Cardiac muscle cell (in vitro differentiated cells and primary cell): Measurements from ENCODE around the gene VASN. TPM values are rescaled to one million over a fixed set of nuclear protein-coding genes. Genes with fewer than 3 reads are reported as not detected.

Experiments
- DNase-seq, 2 donors: peaks; one replicate each; pipeline versions ENCODE4 v3.0.0 to v3.0.0-alpha.2; 2010 to 2017; ENCODE audit warnings: low read depth in 1 of 2, low spot score in 1 of 2
- H3K27ac ChIP-seq: fragments of 200-600 bp; sonication (generic); 2 replicates; pipeline ENCODE4 v1.5.1; 2016
- H3K27me3 ChIP-seq: fragments of 200-600 bp; sonication (generic); 2 replicates; pipeline ENCODE4 v1.6.0; 2016; ENCODE audit warnings: control low read depth
- H3K36me3 ChIP-seq: fragments of 200-600 bp; sonication (generic); 2 replicates; pipeline ENCODE4 v1.5.1; 2016; ENCODE audit warnings: control low read depth
- H3K4me1 ChIP-seq: fragments of 200-600 bp; sonication (generic); 2 replicates; pipeline ENCODE4 v1.8.1; 2017; ENCODE audit warnings: low read depth, mild to moderate bottlenecking, mixed run types
- H3K4me3 ChIP-seq: fragments of 200-600 bp; sonication (generic); 2 replicates; pipeline ENCODE4 v1.5.1; 2016; ENCODE audit warnings: mild to moderate bottlenecking
- H3K9me3 ChIP-seq: fragments of 200-600 bp; sonication (generic); 2 replicates; pipeline ENCODE4 v1.5.1; 2017; ENCODE audit warnings: low read depth, mild to moderate bottlenecking, control low read depth
- CTCF ChIP-seq: IDR thresholded peaks from 2 replicates; pipeline ENCODE4 v1.5.1; 2012; ENCODE audit warnings: low read depth, mild to moderate bottlenecking, low read length
- polyA plus RNA-seq: library from polyadenylated mRNA; unstranded; fragments of >200 nt; fragmentation: Nextera tagmentation; extraction: Ambion mirVana; gene quantifications from 2 replicates; pipeline ENCODE4 v1.2.1, GENCODE V29; 2016
- total RNA-seq: library from RNA; depleted of rRNA; stranded (reverse); fragments of >200 nt; gene quantifications from 2 replicates; pipeline ENCODE4 v1.2.3, GENCODE V29; 2016

VASN gene
- total RNA-seq = 23.3 and 33.3 TPM in 2 replicates
- polyA plus RNA-seq = 18.9 and 30.5 TPM in 2 replicates

- Histone ChIP-seq H3K27ac (peak within 1 kb of the TSS; percentile 89), H3K36me3 (no peaks in the 10 kb centered on the region), H3K27me3 (no peaks in the 10 kb centered on the region), H3K9me3 (no peaks in the 10 kb centered on the region), H3K4me3 (peak within 1 kb of the TSS; percentile 75), H3K4me1 (peaks cover 38% of the 10 kb centered on the region)
- peak; percentile 87 to 91 for DNase-seq
- TF ChIP-seq CTCF = no peak
These were observed at the start of gene VASN for GRCh38 chr16:4371357-4372000. TSS of gene VASN (plus strand) at chr16:4371848. CDS start at chr16:4380878, 9,030 bp downstream.

DNA sequence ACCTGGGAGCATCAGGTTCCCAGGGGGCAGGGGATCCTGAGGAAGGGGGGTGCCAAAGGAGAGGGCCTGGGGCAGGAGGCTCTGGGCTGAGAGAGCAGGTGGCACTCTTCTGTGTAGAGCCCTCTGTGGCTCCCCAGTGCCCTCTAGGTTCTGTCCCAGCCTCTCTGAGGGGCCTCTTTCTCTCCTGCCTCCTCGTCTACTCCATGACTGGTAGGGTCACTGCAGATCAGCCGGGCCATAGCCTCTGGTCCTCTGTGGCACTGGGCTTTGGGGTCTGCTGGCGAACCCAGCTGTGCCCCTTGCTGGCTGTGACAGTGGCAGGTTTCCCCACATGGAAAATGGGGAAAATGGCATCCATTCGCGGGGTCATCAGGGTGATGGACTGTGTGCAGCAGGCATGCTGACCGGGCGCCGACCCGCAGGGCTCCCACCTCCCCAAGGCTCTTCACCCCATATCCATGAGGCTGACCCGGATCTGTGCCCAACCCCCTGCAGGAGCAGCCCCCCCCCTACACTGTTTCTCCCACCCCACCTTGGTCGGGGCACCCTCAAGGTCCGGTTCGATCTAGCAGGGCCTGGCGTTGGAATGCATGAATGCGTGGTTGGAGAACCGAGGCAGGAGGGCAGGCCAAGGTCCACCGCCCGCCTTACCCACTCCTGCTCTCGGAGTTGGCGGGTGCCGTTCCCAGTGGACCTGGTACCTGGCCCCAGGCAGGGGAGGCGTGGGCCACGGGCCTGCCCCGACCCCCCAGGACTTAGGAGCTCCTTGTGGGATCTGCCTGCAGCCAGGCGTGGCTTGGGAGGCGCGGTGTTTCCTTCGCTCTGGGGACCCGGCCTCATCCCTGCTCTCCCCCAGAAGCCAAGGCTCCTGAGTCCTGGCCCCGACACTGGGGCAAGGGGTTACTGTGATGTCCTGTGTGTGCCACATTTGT lies 49.3 kb upstream of the VASN start:
- no peaks in the 10 kb centered on the region for H3K9me3 ChIP-seq
- no peak for TF ChIP-seq CTCF
- H3K36me3 ChIP-seq = no peaks in the 10 kb centered on the region
- H3K27ac ChIP-seq = peak overlapping the region; percentile 81
- H3K4me1 ChIP-seq = peaks cover 49% of the 10 kb centered on the region
- no peak overlapping the region for H3K4me3 ChIP-seq
- no peaks in the 10 kb centered on the region for H3K27me3 ChIP-seq
- no peak for DNase-seq

DNA sequence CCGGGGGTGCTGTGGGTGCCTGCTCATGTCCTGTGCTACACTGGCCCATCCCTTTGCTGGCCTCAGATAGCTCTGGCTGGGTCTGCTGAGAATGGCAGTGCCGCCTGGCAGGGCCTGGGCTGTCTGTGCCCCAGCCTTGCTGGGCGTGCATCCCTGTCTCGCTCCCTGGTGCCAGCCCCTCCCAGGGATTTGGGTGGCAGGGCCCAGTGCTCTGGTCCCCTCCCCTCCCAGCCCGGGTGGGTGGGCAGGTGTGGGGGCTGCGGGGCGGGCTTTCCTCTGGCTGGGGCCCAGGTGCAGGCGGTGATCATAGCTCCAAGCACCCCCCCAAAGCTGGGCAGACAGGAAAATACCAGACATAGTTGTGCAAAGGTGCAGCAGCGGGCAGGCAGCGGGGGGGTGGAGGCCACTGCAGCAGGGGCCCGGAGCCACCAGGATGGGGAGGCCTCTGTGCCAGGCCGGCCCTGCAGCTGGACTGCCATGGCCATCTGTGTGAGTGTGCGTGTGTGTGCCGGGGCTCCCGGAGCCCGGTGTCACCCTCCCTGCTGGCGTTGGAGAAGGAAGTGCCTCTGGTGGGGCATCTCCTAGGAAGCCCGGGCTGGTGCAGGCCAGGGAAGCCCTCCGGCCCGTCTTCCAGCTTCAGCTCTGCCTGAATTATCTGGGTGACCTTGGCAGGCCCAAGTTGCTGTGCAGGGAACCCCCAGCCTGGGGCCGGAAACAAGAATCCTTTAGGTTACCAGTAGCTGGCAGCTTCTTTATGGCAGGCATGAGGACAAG lies 48.4 kb upstream of the VASN start:
- Histone ChIP-seq H3K27me3 (no peaks in the 10 kb centered on the region), H3K27ac (peak overlapping the region; percentile 81), H3K9me3 (no peaks in the 10 kb centered on the region), H3K36me3 (no peaks in the 10 kb centered on the region), H3K4me3 (no peak overlapping the region), H3K4me1 (peaks cover 45% of the 10 kb centered on the region)
- DNase-seq = no peak
- TF ChIP-seq CTCF = no peak

- Histone ChIP-seq H3K36me3 (no peaks in the 10 kb centered on the region), H3K4me3 (no peak overlapping the region), H3K9me3 (no peaks in the 10 kb centered on the region), H3K27me3 (no peaks in the 10 kb centered on the region), H3K4me1 (peaks cover 45% of the 10 kb centered on the region), H3K27ac (peak overlapping the region; percentile 81)
- DNase-seq = peak; percentile 77 to 79
- no peak for TF ChIP-seq CTCF
These were observed 47.7 kb upstream of the VASN start for GRCh38 chr16:4323845-4324488.
